MCF 10A (cell line): Measurements from ENCODE around the gene UBR4. TPM values are rescaled to one million over a fixed set of nuclear protein-coding genes. Genes with fewer than 3 reads are reported as not detected.

ENCODE experiments used
- BruUV-seq: library from RNA; stranded (reverse); fragments of 400-500 nt; replicated peaks from 2 replicates; lab custom pipeline; 2021; lab: Mats Ljungman, UMichigan
- CTCF ChIA-PET: fragments of 300-600 bp; sonication (Branson Sonifier 250); formaldehyde crosslinking; extraction: SDS; loops from one replicate; lab custom pipeline; 2021; ENCODE audit warnings: antibody characterized with exemption, inconsistent platforms; lab: Yijun Ruan, JAX
- POLR2A ChIA-PET: fragments of 300-600, 350-650 bp; sonication (Branson Sonifier 250); formaldehyde crosslinking; extraction: SDS; loops from one replicate; lab custom pipeline; 2020; ENCODE audit warnings: antibody characterized with exemption, inconsistent platforms; lab: Yijun Ruan, JAX
- DNase-seq: peaks from one replicate; pipeline ENCODE4 v3.0.0-alpha.2; 2018; ENCODE audit not compliant: unreplicated experiment
- H3K27ac Mint-ChIP-seq: one replicate; pipeline ENCODE4 v1.8.0; 2022; ENCODE audit warnings: mild to moderate bottlenecking, low read depth, mixed read lengths; ENCODE audit not compliant: unreplicated experiment
- H3K27me3 Mint-ChIP-seq: one replicate; pipeline ENCODE4 v1.8.0; 2022; ENCODE audit warnings: mixed read lengths; ENCODE audit not compliant: insufficient read depth, unreplicated experiment
- H3K36me3 Mint-ChIP-seq: one replicate; pipeline ENCODE4 v1.8.0; 2022; ENCODE audit warnings: mild to moderate bottlenecking, moderate library complexity, mixed read lengths; ENCODE audit not compliant: insufficient read depth, unreplicated experiment
- H3K4me1 Mint-ChIP-seq: one replicate; pipeline ENCODE4 v1.8.0; 2022; ENCODE audit warnings: mixed read lengths; ENCODE audit not compliant: insufficient read depth, unreplicated experiment
- H3K4me3 Mint-ChIP-seq: one replicate; pipeline ENCODE4 v1.8.0; 2022; ENCODE audit warnings: mild to moderate bottlenecking, moderate library complexity, mixed read lengths; ENCODE audit not compliant: unreplicated experiment
- H3K9me3 Mint-ChIP-seq: one replicate; pipeline ENCODE4 v1.8.0; 2022; ENCODE audit warnings: mixed read lengths; ENCODE audit not compliant: unreplicated experiment
- intact Hi-C: fragments of 100-400 bp; cut with micrococcal nuclease; formaldehyde crosslinking; loops from 2 replicates; pipeline ENCODE4 v1.14.1; 2022
- total RNA-seq: library from RNA; stranded (reverse); gene quantifications from 2 replicates; pipeline ENCODE4 v1.2.3, GENCODE V29; 2022
- TF ChIP-seq, protein P1 (sequence below): fragments of 200-600 bp; IDR thresholded peaks from one replicate; pipeline ENCODE4 v1.8.0; 2022; ENCODE audit warnings: antibody characterized with exemption, mild to moderate bottlenecking; ENCODE audit not compliant: unreplicated experiment

The UBR4 gene
- total RNA-seq, 1 experiment from 2014 or later = 154 TPM

DNA sequence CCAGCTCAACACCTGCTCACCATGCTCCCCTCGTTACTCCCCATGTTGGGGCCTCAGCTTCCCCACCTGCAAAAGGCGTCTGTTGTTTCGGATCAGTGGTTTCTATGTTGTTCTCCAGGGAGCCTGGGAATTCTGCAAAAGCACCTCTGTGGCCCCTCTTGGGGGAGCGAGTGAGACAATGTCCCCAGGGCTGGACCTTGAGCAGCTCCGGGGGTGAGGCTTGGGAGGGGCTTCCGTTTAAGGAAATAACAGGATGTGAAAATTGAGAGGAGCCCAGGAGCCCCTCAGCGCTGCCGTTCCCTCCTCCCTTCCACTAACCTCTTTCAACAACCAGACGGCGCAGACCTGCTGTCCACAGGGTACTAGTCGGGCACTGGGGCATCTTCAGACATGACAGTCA, 155.1 kb downstream of the UBR4 start:
- Mint-ChIP-seq H3K9me3 (no peaks in the 10 kb centered on the region), H3K27me3 (peaks cover 10% of the 10 kb centered on the region), H3K4me1 (no peaks in the 10 kb centered on the region), H3K27ac (no peak overlapping the region), H3K4me3 (no peak overlapping the region), H3K36me3 (no peaks in the 10 kb centered on the region)
- TF ChIP-seq, protein P1, sequence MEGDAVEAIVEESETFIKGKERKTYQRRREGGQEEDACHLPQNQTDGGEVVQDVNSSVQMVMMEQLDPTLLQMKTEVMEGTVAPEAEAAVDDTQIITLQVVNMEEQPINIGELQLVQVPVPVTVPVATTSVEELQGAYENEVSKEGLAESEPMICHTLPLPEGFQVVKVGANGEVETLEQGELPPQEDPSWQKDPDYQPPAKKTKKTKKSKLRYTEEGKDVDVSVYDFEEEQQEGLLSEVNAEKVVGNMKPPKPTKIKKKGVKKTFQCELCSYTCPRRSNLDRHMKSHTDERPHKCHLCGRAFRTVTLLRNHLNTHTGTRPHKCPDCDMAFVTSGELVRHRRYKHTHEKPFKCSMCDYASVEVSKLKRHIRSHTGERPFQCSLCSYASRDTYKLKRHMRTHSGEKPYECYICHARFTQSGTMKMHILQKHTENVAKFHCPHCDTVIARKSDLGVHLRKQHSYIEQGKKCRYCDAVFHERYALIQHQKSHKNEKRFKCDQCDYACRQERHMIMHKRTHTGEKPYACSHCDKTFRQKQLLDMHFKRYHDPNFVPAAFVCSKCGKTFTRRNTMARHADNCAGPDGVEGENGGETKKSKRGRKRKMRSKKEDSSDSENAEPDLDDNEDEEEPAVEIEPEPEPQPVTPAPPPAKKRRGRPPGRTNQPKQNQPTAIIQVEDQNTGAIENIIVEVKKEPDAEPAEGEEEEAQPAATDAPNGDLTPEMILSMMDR = no peak
- intact Hi-C loops = no loop called here
- no TSS peak for BruUV-seq
- ChIA-PET CTCF (interaction anchor here (1.4 kb wide), 1 partner anchor 148 kb away, joined by 6 read pairs; no protein-coding TSS in a partner anchor), POLR2A (interaction anchor here (0.5 to 1.4 kb wide), 4 partner anchors 13 to 131 kb away, joined by 3 to 5 read pairs (median 4); no protein-coding TSS in a partner anchor)
- DNase-seq = no peak

DNA sequence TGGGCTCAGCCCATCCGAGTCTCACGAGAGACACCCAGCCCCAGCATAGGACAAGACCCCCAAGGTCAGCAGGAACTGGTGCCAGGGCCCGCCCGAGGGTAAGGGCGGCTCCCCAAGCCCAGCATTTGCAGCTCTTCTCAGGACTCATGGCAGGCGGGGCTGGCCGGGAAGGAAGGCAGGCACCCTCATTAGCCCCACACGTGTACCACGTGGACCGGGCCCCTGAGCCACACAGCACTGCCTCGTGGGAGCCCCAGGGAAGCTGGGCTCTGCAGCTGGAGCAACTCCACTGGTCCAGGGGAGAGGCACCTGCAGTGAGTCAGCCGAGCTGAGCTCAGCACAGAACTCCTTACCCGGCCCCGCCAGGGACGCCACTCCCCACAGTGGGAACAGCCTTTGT, 155.8 kb downstream of the UBR4 start:
- CTCF ChIA-PET = interaction anchor here (1.4 kb wide), 2 partner anchors 13 to 147 kb away, joined by 3 to 6 read pairs; no protein-coding TSS in a partner anchor
- H3K4me1 Mint-ChIP-seq = no peaks in the 10 kb centered on the region
- H3K27ac Mint-ChIP-seq = no peak overlapping the region
- peaks cover 10% of the 10 kb centered on the region for H3K27me3 Mint-ChIP-seq
- BruUV-seq = no TSS peak
- no peaks in the 10 kb centered on the region for H3K36me3 Mint-ChIP-seq
- no peaks in the 10 kb centered on the region for H3K9me3 Mint-ChIP-seq
- DNase-seq = no peak
- TF ChIP-seq, protein P1 = no peak
- POLR2A ChIA-PET = interaction anchor here (0.5 to 1.4 kb wide), 3 partner anchors 14 to 131 kb away, joined by 3 to 5 read pairs (median 3); no protein-coding TSS in a partner anchor
- no peak overlapping the region for H3K4me3 Mint-ChIP-seq
- intact Hi-C loops = no loop called here

DNA sequence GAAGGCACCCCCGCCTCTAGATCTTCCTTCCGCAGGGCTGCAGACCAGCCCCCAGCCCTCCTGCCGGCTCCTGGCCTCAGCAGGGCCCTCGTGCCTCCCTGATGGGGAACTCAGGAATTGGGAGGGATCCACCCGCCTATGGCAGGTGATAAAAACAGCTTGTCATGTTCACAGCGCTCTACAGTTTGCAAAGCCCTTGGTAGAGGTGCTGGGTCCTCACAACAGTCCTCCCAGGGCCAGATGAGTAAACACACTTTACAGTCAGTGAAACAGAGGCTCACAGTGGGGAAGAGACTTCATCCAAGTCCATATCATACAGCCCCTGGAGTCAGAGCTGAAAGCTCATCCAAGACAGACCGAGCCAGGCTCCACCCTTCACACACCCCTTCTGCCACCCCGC, 156.6 kb downstream of the UBR4 start:
- Mint-ChIP-seq H3K36me3 (no peaks in the 10 kb centered on the region), H3K4me3 (no peak overlapping the region), H3K27me3 (peaks cover 4% of the 10 kb centered on the region), H3K9me3 (no peaks in the 10 kb centered on the region), H3K4me1 (no peaks in the 10 kb centered on the region), H3K27ac (no peak overlapping the region)
- TF ChIP-seq, protein P1 = no peak
- no peak for DNase-seq
- POLR2A ChIA-PET = interaction anchor here (0.6 to 1.4 kb wide), 6 partner anchors 14 to 573 kb away, joined by 3 to 5 read pairs (median 3); no protein-coding TSS in a partner anchor
- CTCF ChIA-PET = interaction anchor here (1.3 to 1.4 kb wide), 3 partner anchors 11 to 146 kb away, joined by 3 to 6 read pairs (median 4); no protein-coding TSS in a partner anchor
- intact Hi-C loops = no loop called here
- BruUV-seq = no TSS peak

DNA sequence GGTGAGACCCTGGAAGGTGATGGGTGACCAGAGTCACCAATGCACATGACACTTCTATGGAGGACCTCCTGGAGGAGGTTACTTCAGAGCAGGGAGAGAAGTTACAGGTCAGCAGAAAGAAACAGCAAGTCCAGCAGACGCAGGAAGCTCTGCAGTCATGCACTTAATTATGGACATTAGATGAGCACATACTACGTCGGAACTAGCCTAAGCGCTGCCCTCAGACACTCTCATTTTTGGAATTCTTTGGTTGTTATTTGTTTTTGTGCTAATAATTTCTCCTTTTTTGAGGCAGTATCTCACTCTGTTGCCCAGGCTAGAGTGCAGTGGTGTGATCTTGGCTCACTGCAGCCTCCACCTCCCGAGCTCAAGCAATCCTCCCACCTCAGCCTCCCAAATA, 160.3 kb downstream of the UBR4 start:
- Mint-ChIP-seq H3K4me1 (no peaks in the 10 kb centered on the region), H3K27me3 (no peaks in the 10 kb centered on the region), H3K9me3 (no peaks in the 10 kb centered on the region), H3K27ac (no peak overlapping the region), H3K4me3 (no peak overlapping the region), H3K36me3 (no peaks in the 10 kb centered on the region)
- ChIA-PET CTCF (interaction anchor here (0.6 to 0.7 kb wide), 2 partner anchors 22 to 70 kb away, joined by 3 read pairs; no protein-coding TSS in a partner anchor), POLR2A (no interaction called here)
- intact Hi-C loops = no loop called here
- no TSS peak for BruUV-seq
- TF ChIP-seq, protein P1 = no peak
- no peak for DNase-seq
